ENCODE results near the gene FGFR3. TPM values are rescaled to one million over a fixed set of nuclear protein-coding genes. Genes with fewer than 3 reads are reported as not detected.

The FGFR3 gene
- total and polyA plus RNA-seq, 2 of the 8 experiments (the other 6 are each of a cell fraction or from before 2014, with no cell fraction given) = 9.0 to 19.5 TPM

DNA sequence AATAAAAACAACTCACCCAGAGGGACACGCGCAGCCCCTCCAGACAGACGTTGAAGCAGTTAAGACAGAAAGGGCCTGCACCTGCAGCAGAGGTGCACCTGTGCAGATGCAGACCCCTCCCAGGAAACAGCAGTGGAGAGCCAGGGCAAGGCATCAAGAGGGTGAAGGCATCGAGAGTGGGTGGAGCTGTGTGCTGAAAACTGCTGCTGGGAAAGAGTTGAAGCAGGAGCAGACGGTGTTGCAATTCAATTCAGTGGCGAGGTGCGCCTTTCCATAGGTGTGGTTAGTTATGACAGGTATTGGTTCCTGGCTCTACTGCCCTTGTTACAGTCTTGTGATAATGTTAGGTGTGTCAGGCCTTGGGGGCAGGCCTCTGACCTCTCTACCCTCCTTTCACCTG is 46.2 kb downstream of the FGFR3 start:
- TF ChIP-seq JUN (IDR thresholded peaks at IDR 0.05; ENCODE audit: low read depth, low read length) (no peak), POU5F1 (IDR thresholded peaks at IDR 0.05; ENCODE audit: low read depth, low read length) (no peak), POLR2A (IDR thresholded peaks at IDR 0.05; ENCODE audit: control extremely low read depth in 1 of 2, low read depth in 2 of 2, low read length in 2 of 2) (no peak)
- no peak overlapping the region for H3K23ac ChIP-seq (ENCODE audit: insufficient read length)
- no peak overlapping the region for H3K56ac ChIP-seq (replicated peaks; ENCODE audit: insufficient read length, low read depth, low read length)
- no peak overlapping the region for H3K4ac ChIP-seq (replicated peaks; ENCODE audit: insufficient read length, low read depth, low read length)
- DNase-seq (ENCODE audit: low read depth in 1 of 2, low spot score in 2 of 2) (no peak), FAIRE-seq (no peak)
- POLR2A ChIA-PET (ENCODE audit: partially characterized antibody) = interaction anchor here (1.2 kb wide), 1 partner anchor 16 kb away, joined by 4 read pairs; the partner anchor contains the start of gene LETM1
- no peaks in the 10 kb centered on the region for H3K23me2 ChIP-seq (ENCODE audit: low read depth, low read length)
- CTCF ChIA-PET (ENCODE audit: partially characterized antibody) = interaction anchor here (0.9 to 2.9 kb wide), 3 partner anchors 26 to 94 kb away, joined by 3 to 10 read pairs (median 4); no protein-coding TSS in a partner anchor
- H4K5ac ChIP-seq (ENCODE audit: insufficient read length, low read depth, low read length) = no peak overlapping the region
- H3K9me3 ChIP-seq (ENCODE audit: insufficient read depth in 2 of 2, low read depth in 1 of 2, low read length in 1 of 2) = no peaks in the 10 kb centered on the region
- no peak overlapping the region for H2BK20ac ChIP-seq (ENCODE audit: low read length)
- peaks cover 10% of the 10 kb centered on the region for H3K79me1 ChIP-seq (ENCODE audit: low read depth, low read length)
- H2BK120ac ChIP-seq (replicated peaks; ENCODE audit: low read depth, low read length) = no peak overlapping the region
- no peak overlapping the region for H2BK5ac ChIP-seq (ENCODE audit: low read depth, low read length)
- H3K79me2 ChIP-seq (ENCODE audit: control insufficient read depth in 1 of 2, insufficient read depth in 2 of 2, low read length in 2 of 2) = no peaks in the 10 kb centered on the region
- H2BK15ac ChIP-seq (ENCODE audit: low read length) = no peak overlapping the region
- no peak overlapping the region for H3K14ac ChIP-seq (ENCODE audit: insufficient read length)
- peaks cover 0 to 14% (median 8%) of the 10 kb centered on the region in 4 experiments; a peak in 5 of 8 replicates for H3K36me3 ChIP-seq (ENCODE audit: control insufficient read depth in 2 of 4, insufficient read depth in 4 of 4, low read length in 3 of 4)
- no peaks in the 10 kb centered on the region for H3K4me1 ChIP-seq (replicated peaks in 1 of 4; ENCODE audit: control insufficient read depth in 3 of 4, insufficient read depth in 4 of 4, low read length in 3 of 4)
- no peak overlapping the region for H4K8ac ChIP-seq (ENCODE audit: extremely low read depth, insufficient read depth, low read length)
- no peaks in the 10 kb centered on the region for H3K27me3 ChIP-seq (replicated peaks in 1 of 4; ENCODE audit: control insufficient read depth in 3 of 4, extremely low read depth in 1 of 4, insufficient read depth in 3 of 4, low read length in 3 of 4)
- no peak overlapping the region for H3K27ac ChIP-seq (ENCODE audit: low read depth, low read length)
- H2BK12ac ChIP-seq (ENCODE audit: low read depth, low read length) = no peak overlapping the region
- H3K4me3 ChIP-seq (ENCODE audit: extremely low read depth in 1 of 4, insufficient read depth in 2 of 4, low read depth in 3 of 4, low read length in 4 of 4) = no peak overlapping the region
- no peak overlapping the region for H3K4me2 ChIP-seq (ENCODE audit: insufficient read depth in 1 of 2, low read depth in 2 of 2, low read length in 2 of 2)
- no peak overlapping the region for H4K91ac ChIP-seq (replicated peaks; ENCODE audit: insufficient read length, low read length)
- no peak overlapping the region for H2AFZ ChIP-seq (ENCODE audit: low read length)
- 96% methylated on average over 7 of the region's 7 CpGs; no CpG with 5 or more reads in 1 of the 2 experiments for WGBS, 2 experiments (ENCODE audit: extremely low coverage in 1 of 2, insufficient coverage in 1 of 2, insufficient read length in 1 of 2, insufficient replicate concordance in 2 of 2, low coverage in 1 of 2, low lambda C conversion rate in 2 of 2, missing lambda C conversion rate in 1 of 2)
- H2AK5ac ChIP-seq (ENCODE audit: low read depth, low read length) = no peak overlapping the region
- H3K18ac ChIP-seq (ENCODE audit: extremely low read depth, low read length) = no peak overlapping the region
- peaks cover 1 to 21% of the 10 kb centered on the region in 2 experiments for H4K20me1 ChIP-seq (replicated peaks in 1 of 2; ENCODE audit: control insufficient read depth in 1 of 2, insufficient read depth in 2 of 2, low read length in 2 of 2)
- no peak overlapping the region for H3K9ac ChIP-seq (replicated peaks in 1 of 4; ENCODE audit: extremely low read depth in 1 of 4, low read depth in 3 of 4, low read length in 3 of 4)

Measured in H1 (cell line).